ENCODE results near the gene RPL28. TPM values are rescaled to one million over a fixed set of nuclear protein-coding genes. Genes with fewer than 3 reads are reported as not detected.
A peak's percentile ranks its signal among the peaks of the same experiment; 100 is the strongest.

Gene RPL28
- total and polyA plus RNA-seq, 2 of the 13 experiments (the other 11 are each of a cell fraction or from before 2014, with no cell fraction given): 105 to 420 TPM

DNA sequence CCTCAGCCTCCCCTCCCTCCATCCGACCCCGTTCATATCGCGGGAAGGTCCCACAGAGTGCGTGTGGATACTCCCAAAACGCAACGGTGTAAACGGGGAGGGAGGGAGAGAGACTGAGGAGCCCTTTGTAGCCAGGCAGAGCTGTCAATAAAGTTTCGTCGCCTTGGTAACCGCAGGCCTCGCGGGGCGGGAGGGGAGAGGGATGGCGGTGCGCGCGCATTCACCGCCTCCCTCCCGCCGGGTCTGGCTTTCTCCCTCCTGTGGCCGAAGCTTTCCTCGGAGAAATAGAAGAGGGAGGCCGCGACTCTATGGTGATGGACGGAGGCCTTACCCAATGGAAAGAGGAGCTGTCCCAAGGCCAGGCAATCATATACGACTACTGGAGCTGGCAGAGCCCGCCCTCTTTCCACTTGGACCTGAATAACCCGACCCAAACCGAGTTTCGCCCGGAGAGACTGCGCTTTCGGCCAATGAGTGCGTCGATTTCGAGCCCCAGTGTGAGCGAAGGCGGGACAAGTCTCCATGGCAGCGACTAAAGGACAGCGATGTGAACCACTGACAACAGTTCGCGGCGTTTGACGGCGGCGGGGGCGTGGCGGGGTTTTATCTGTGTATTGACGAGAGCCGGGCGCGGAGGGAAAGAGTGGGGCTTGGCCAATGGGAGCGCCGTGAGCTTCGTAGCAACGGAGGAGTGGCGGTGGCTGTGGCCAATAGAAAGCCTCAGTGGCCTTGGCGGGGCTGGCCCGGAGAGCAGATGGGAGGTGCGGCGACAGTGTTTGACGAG lies 46.4 kb upstream of the RPL28 start, which contains the start of gene KMT5C (continued):
- TF ChIP-seq, protein P1, sequence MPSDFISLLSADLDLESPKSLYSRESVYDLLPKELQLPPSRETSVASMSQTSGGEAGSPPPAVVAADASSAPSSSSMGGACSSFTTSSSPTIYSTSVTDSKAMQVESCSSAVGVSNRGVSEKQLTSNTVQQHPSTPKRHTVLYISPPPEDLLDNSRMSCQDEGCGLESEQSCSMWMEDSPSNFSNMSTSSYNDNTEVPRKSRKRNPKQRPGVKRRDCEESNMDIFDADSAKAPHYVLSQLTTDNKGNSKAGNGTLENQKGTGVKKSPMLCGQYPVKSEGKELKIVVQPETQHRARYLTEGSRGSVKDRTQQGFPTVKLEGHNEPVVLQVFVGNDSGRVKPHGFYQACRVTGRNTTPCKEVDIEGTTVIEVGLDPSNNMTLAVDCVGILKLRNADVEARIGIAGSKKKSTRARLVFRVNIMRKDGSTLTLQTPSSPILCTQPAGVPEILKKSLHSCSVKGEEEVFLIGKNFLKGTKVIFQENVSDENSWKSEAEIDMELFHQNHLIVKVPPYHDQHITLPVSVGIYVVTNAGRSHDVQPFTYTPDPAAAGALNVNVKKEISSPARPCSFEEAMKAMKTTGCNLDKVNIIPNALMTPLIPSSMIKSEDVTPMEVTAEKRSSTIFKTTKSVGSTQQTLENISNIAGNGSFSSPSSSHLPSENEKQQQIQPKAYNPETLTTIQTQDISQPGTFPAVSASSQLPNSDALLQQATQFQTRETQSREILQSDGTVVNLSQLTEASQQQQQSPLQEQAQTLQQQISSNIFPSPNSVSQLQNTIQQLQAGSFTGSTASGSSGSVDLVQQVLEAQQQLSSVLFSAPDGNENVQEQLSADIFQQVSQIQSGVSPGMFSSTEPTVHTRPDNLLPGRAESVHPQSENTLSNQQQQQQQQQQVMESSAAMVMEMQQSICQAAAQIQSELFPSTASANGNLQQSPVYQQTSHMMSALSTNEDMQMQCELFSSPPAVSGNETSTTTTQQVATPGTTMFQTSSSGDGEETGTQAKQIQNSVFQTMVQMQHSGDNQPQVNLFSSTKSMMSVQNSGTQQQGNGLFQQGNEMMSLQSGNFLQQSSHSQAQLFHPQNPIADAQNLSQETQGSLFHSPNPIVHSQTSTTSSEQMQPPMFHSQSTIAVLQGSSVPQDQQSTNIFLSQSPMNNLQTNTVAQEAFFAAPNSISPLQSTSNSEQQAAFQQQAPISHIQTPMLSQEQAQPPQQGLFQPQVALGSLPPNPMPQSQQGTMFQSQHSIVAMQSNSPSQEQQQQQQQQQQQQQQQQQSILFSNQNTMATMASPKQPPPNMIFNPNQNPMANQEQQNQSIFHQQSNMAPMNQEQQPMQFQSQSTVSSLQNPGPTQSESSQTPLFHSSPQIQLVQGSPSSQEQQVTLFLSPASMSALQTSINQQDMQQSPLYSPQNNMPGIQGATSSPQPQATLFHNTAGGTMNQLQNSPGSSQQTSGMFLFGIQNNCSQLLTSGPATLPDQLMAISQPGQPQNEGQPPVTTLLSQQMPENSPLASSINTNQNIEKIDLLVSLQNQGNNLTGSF (CRISPR knock-in tag; IDR thresholded peaks at IDR 0.05): no peak
- TF ChIP-seq, protein P2, sequence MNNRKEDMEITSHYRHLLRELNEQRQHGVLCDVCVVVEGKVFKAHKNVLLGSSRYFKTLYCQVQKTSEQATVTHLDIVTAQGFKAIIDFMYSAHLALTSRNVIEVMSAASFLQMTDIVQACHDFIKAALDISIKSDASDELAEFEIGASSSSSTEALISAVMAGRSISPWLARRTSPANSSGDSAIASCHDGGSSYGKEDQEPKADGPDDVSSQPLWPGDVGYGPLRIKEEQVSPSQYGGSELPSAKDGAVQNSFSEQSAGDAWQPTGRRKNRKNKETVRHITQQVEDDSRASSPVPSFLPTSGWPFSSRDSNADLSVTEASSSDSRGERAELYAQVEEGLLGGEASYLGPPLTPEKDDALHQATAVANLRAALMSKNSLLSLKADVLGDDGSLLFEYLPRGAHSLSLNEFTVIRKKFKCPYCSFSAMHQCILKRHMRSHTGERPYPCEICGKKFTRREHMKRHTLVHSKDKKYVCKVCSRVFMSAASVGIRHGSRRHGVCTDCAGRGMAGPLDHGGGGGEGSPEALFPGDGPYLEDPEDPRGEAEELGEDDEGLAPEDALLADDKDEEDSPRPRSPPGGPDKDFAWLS (CRISPR knock-in tag; IDR thresholded peaks at IDR 0.05; ENCODE audit: borderline replicate concordance): no peak
- TF ChIP-seq, protein P3, sequence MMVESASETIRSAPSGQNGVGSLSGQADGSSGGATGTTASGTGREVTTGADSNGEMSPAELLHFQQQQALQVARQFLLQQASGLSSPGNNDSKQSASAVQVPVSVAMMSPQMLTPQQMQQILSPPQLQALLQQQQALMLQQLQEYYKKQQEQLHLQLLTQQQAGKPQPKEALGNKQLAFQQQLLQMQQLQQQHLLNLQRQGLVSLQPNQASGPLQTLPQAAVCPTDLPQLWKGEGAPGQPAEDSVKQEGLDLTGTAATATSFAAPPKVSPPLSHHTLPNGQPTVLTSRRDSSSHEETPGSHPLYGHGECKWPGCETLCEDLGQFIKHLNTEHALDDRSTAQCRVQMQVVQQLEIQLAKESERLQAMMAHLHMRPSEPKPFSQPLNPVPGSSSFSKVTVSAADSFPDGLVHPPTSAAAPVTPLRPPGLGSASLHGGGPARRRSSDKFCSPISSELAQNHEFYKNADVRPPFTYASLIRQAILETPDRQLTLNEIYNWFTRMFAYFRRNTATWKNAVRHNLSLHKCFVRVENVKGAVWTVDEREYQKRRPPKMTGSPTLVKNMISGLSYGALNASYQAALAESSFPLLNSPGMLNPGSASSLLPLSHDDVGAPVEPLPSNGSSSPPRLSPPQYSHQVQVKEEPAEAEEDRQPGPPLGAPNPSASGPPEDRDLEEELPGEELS (CRISPR knock-in tag; IDR thresholded peaks at IDR 0.05): no peak
- TF ChIP-seq, protein P4, sequence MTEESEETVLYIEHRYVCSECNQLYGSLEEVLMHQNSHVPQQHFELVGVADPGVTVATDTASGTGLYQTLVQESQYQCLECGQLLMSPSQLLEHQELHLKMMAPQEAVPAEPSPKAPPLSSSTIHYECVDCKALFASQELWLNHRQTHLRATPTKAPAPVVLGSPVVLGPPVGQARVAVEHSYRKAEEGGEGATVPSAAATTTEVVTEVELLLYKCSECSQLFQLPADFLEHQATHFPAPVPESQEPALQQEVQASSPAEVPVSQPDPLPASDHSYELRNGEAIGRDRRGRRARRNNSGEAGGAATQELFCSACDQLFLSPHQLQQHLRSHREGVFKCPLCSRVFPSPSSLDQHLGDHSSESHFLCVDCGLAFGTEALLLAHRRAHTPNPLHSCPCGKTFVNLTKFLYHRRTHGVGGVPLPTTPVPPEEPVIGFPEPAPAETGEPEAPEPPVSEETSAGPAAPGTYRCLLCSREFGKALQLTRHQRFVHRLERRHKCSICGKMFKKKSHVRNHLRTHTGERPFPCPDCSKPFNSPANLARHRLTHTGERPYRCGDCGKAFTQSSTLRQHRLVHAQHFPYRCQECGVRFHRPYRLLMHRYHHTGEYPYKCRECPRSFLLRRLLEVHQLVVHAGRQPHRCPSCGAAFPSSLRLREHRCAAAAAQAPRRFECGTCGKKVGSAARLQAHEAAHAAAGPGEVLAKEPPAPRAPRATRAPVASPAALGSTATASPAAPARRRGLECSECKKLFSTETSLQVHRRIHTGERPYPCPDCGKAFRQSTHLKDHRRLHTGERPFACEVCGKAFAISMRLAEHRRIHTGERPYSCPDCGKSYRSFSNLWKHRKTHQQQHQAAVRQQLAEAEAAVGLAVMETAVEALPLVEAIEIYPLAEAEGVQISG (CRISPR knock-in tag; IDR thresholded peaks at IDR 0.05): no peak
- no peak for TF ChIP-seq MBD4 (IDR thresholded peaks at IDR 0.05; ENCODE audit: borderline replicate concordance, low read length)
- TF ChIP-seq ZNF496 (CRISPR knock-in tag; IDR thresholded peaks at IDR 0.05; ENCODE audit: insufficient replicate concordance): no peak
- TF ChIP-seq ARNTL (CRISPR knock-in tag; IDR thresholded peaks at IDR 0.05): no peak
- peak; percentile 9 for TF ChIP-seq YY1 (IDR thresholded peaks at IDR 0.05; ENCODE audit: insufficient read depth, insufficient replicate concordance, low read depth, low read length)
- no peak for TF ChIP-seq MED13 (CRISPR knock-in tag; IDR thresholded peaks at IDR 0.05)
- TF ChIP-seq, protein P5, sequence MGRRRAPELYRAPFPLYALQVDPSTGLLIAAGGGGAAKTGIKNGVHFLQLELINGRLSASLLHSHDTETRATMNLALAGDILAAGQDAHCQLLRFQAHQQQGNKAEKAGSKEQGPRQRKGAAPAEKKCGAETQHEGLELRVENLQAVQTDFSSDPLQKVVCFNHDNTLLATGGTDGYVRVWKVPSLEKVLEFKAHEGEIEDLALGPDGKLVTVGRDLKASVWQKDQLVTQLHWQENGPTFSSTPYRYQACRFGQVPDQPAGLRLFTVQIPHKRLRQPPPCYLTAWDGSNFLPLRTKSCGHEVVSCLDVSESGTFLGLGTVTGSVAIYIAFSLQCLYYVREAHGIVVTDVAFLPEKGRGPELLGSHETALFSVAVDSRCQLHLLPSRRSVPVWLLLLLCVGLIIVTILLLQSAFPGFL (CRISPR knock-in tag; IDR thresholded peaks at IDR 0.05): no peak
- TF ChIP-seq, protein P6, sequence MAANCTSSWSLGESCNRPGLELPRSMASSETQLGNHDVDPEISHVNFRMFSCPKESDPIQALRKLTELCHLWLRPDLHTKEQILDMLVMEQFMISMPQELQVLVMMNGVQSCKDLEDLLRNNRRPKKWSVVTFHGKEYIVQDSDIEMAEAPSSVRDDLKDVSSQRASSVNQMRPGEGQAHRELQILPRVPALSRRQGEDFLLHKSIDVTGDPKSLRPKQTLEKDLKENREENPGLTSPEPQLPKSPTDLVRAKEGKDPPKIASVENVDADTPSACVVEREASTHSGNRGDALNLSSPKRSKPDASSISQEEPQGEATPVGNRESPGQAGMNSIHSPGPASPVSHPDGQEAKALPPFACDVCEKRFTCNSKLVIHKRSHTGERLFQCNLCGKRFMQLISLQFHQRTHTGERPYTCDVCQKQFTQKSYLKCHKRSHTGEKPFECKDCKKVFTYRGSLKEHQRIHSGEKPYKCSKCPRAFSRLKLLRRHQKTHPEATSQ (CRISPR knock-in tag; IDR thresholded peaks at IDR 0.05; ENCODE audit: borderline replicate concordance): no peak

Data from HepG2 (cell line).